ENCODE measurements around the gene RARG. TPM values are rescaled to one million over a fixed set of nuclear protein-coding genes. Genes with fewer than 3 reads are reported as not detected.

Gene RARG
- total and polyA plus RNA-seq, 2 donors (not counting 3 experiments of a cell fraction or from before 2014, with no cell fraction given): 9.9 to 19.5 TPM

- Histone ChIP-seq H3K36me3 (ENCODE audit: control insufficient read depth in 2 of 2, extremely low read depth in 1 of 2, insufficient read depth in 2 of 2, low read length in 2 of 2) (peaks cover 8 to 10% of the 10 kb centered on the region in 2 experiments), H3K9me3 (replicated peaks; ENCODE audit: control insufficient read depth, insufficient read depth, low read length) (no peaks in the 10 kb centered on the region), H3K79me2 (ENCODE audit: control insufficient read depth, insufficient read depth, low read length) (peaks cover 5% of the 10 kb centered on the region), H3K9ac (replicated peaks; ENCODE audit: extremely low read depth, insufficient read depth, low read length) (no peak overlapping the region), H4K20me1 (replicated peaks; ENCODE audit: control insufficient read depth, extremely low read depth, insufficient read depth, low read length) (no peaks in the 10 kb centered on the region), H3K4me1 (ENCODE audit: control insufficient read depth, extremely low read depth, insufficient read depth, low read length) (no peaks in the 10 kb centered on the region), H3K4me3 (replicated peaks in 1 of 3; ENCODE audit: insufficient read depth in 1 of 3, low read depth in 1 of 3, low read length in 3 of 3) (no peak overlapping the region), H3K27me3 (ENCODE audit: control insufficient read depth in 2 of 2, insufficient read depth in 2 of 2, low read length in 2 of 2) (no peaks in the 10 kb centered on the region), H3K9me1 (replicated peaks; ENCODE audit: control insufficient read depth, extremely low read depth, insufficient read depth, low read length) (no peaks in the 10 kb centered on the region), H2AFZ (ENCODE audit: low read depth, low read length) (no peak overlapping the region), H3K4me2 (ENCODE audit: insufficient read depth, low read length) (no peak overlapping the region), H3K27ac (ENCODE audit: insufficient read depth, low read depth, low read length) (no peak overlapping the region)
- DNase-seq (ENCODE audit: low read depth, low spot score): no peak
- TF ChIP-seq CTCF (IDR thresholded peaks at IDR 0.05; ENCODE audit: extremely low read depth in 1 of 2, insufficient read depth in 1 of 2, low read depth in 1 of 2, low read length in 2 of 2): no peak
- TF ChIP-seq GATA2 (IDR thresholded peaks at IDR 0.05; ENCODE audit: insufficient read depth, insufficient read length, low read depth, low read length): no peak
- TF ChIP-seq POLR2A (IDR thresholded peaks at IDR 0.05; ENCODE audit: low read depth, low read length): no peak
- TF ChIP-seq JUN (IDR thresholded peaks at IDR 0.05; ENCODE audit: borderline replicate concordance, insufficient read depth, insufficient read length, low read depth): no peak
- POLR2A ChIA-PET: no interaction called here
- dilution Hi-C loops (cut with MboI; ENCODE audit: extremely low pct_ligation_motif_present, low sequenced_read_pairs) (no loop called here), intact Hi-C loops (cut with micrococcal nuclease) (loop anchor here (1.0 kb wide), 1 partner anchor 27 kb away; no protein-coding TSS in a partner anchor)
- CTCF ChIA-PET: interaction anchor here (0.8 to 2.2 kb wide), 2 partner anchors 31 to 62 kb away, joined by 3 to 21 read pairs; no protein-coding TSS in a partner anchor
- BruUV-seq (replicated peaks): no TSS peak
- no peak for FAIRE-seq
Observed at GRCh38 chr12:53276511-53276910, 44.5 kb upstream of the RARG start.

GRCh38 chr12:53274445-53274844 lies 42.4 kb upstream of the RARG start:
- intact Hi-C loops (cut with micrococcal nuclease) (no loop called here), dilution Hi-C loops (cut with MboI; ENCODE audit: extremely low pct_ligation_motif_present, low sequenced_read_pairs) (no loop called here)
- TF ChIP-seq MYC (IDR thresholded peaks at IDR 0.05; ENCODE audit: low read depth, low read length) (no peak), CTCF (IDR thresholded peaks at IDR 0.05; ENCODE audit: extremely low read depth in 1 of 2, insufficient read depth in 1 of 2, low read depth in 1 of 2, low read length in 2 of 2) (no peak), POLR2AphosphoS5 (IDR thresholded peaks at IDR 0.05; ENCODE audit: insufficient read depth, low read depth, low read length) (no peak), JUN (IDR thresholded peaks at IDR 0.05; ENCODE audit: borderline replicate concordance, insufficient read depth, insufficient read length, low read depth) (no peak), MAX (IDR thresholded peaks at IDR 0.05; ENCODE audit: insufficient read depth, insufficient read length) (no peak), FOS (IDR thresholded peaks at IDR 0.05; ENCODE audit: borderline replicate concordance, insufficient read depth, low read length) (no peak), GATA2 (IDR thresholded peaks at IDR 0.05; ENCODE audit: insufficient read depth, insufficient read length, low read depth, low read length) (no peak), POLR2A (IDR thresholded peaks at IDR 0.05; ENCODE audit: low read depth, low read length) (no peak), EZH2 (IDR thresholded peaks at IDR 0.05; ENCODE audit: borderline replicate concordance, low read depth, low read length, severe bottlenecking) (no peak)
- peaks cover 0 to 10% of the 10 kb centered on the region in 2 experiments for H3K36me3 ChIP-seq (ENCODE audit: control insufficient read depth in 2 of 2, extremely low read depth in 1 of 2, insufficient read depth in 2 of 2, low read length in 2 of 2)
- no peak overlapping the region for H3K9ac ChIP-seq (replicated peaks; ENCODE audit: extremely low read depth, insufficient read depth, low read length)
- H3K4me1 ChIP-seq (ENCODE audit: control insufficient read depth, extremely low read depth, insufficient read depth, low read length): peaks cover 12% of the 10 kb centered on the region
- POLR2A ChIA-PET: no interaction called here
- no peaks in the 10 kb centered on the region for H3K27me3 ChIP-seq (ENCODE audit: control insufficient read depth in 2 of 2, insufficient read depth in 2 of 2, low read length in 2 of 2)
- no peak overlapping the region for H2AFZ ChIP-seq (ENCODE audit: low read depth, low read length)
- CTCF ChIA-PET: no interaction called here
- H3K27ac ChIP-seq (ENCODE audit: insufficient read depth, low read depth, low read length): no peak overlapping the region
- no peak for DNase-seq (ENCODE audit: low read depth, low spot score)
- BruUV-seq (replicated peaks): no TSS peak
- no peaks in the 10 kb centered on the region for H4K20me1 ChIP-seq (replicated peaks; ENCODE audit: control insufficient read depth, extremely low read depth, insufficient read depth, low read length)
- H3K4me3 ChIP-seq (replicated peaks in 1 of 3; ENCODE audit: insufficient read depth in 1 of 3, low read depth in 1 of 3, low read length in 3 of 3): no peak overlapping the region
- no peaks in the 10 kb centered on the region for H3K9me3 ChIP-seq (replicated peaks; ENCODE audit: control insufficient read depth, insufficient read depth, low read length)
- FAIRE-seq: no peak
- H3K4me2 ChIP-seq (ENCODE audit: insufficient read depth, low read length): no peak overlapping the region
- no peaks in the 10 kb centered on the region for H3K9me1 ChIP-seq (replicated peaks; ENCODE audit: control insufficient read depth, extremely low read depth, insufficient read depth, low read length)
- peaks cover 22% of the 10 kb centered on the region for H3K79me2 ChIP-seq (ENCODE audit: control insufficient read depth, insufficient read depth, low read length)
